Prostate gland (tissue), 2 donors: Measurements from ENCODE around the gene PALD1. TPM values are rescaled to one million over a fixed set of nuclear protein-coding genes. Genes with fewer than 3 reads are reported as not detected.

Source experiments
- DNase-seq: peaks from one replicate; pipeline ENCODE4 v3.0.0-alpha.2; 2019; ENCODE audit warnings: low spot score
- H3K27ac ChIP-seq, 2 donors: fragments of 200-600 bp; sonication (generic); 2 replicates each; pipeline ENCODE4 v1.5.1; 2017 to 2019
- H3K27me3 ChIP-seq: fragments of 200-600 bp; sonication (generic); replicated peaks from 2 replicates; pipeline ENCODE4 v1.5.1; 2019; ENCODE audit not compliant: insufficient read depth
- H3K36me3 ChIP-seq, 2 donors: fragments of 200-600 bp; sonication (generic); 1 replicate in 1 of 2; 2 replicates in 1 of 2; pipeline versions ENCODE4 v1.5.1 to v1.8.1; 2017 to 2019
- H3K4me1 ChIP-seq: fragments of 200-600 bp; sonication (generic); replicated peaks from 2 replicates; pipeline ENCODE4 v1.5.1; 2019
- H3K4me3 ChIP-seq, 2 donors: fragments of 200-600 bp; sonication (generic); 2 replicates each; pipeline ENCODE4 v1.5.1; 2017 to 2019
- H3K9me3 ChIP-seq: fragments of 200-600 bp; sonication (generic); 2 replicates; pipeline ENCODE4 v1.5.1; 2017
- POLR2A ChIP-seq: fragments of 450-650 bp; IDR thresholded peaks from one replicate; pipeline ENCODE4 v1.6.1; 2016; ENCODE audit warnings: antibody characterized with exemption, mild to moderate bottlenecking
- POLR2AphosphoS5 ChIP-seq: sonication (generic); formaldehyde crosslinking; IDR thresholded peaks from one replicate; pipeline ENCODE4 v1.6.1; 2017; ENCODE audit warnings: antibody characterized with exemption
- WGBS: methylation state at CpG from one replicate; pipeline ENCODE4 v1.1.5; 2018; 5-methylcytosine and 5-hydroxymethylcytosine counted together
- intact Hi-C: fragments of 100-400 bp; cut with DNase I; formaldehyde crosslinking; loops from one replicate; pipeline ENCODE4 v1.14.2; 2022
- total RNA-seq, 2 donors: library from RNA; depleted of rRNA; stranded (reverse); fragments of >200 nt; gene quantifications; one replicate each; pipeline ENCODE4 v1.1.0, GENCODE V29; 2016
- TF ChIP-seq, protein P1 (sequence below), 4 experiments: fragments of 200-600 bp in 2 of 4; fragments of 450-650 bp in 2 of 4; sonication (generic) in 2 of 4; IDR thresholded peaks; 1 replicate in 3 of 4; 2 replicates in 1 of 4; pipeline ENCODE4 v1.5.1; 2016 to 2019; ENCODE audit warnings: antibody characterized with exemption in 4 of 4, mild to moderate bottlenecking in 2 of 4, moderate library complexity in 2 of 4

The PALD1 gene
- total RNA-seq, 2 donors from 2014 or later: 6.6 to 12.4 TPM

DNA sequence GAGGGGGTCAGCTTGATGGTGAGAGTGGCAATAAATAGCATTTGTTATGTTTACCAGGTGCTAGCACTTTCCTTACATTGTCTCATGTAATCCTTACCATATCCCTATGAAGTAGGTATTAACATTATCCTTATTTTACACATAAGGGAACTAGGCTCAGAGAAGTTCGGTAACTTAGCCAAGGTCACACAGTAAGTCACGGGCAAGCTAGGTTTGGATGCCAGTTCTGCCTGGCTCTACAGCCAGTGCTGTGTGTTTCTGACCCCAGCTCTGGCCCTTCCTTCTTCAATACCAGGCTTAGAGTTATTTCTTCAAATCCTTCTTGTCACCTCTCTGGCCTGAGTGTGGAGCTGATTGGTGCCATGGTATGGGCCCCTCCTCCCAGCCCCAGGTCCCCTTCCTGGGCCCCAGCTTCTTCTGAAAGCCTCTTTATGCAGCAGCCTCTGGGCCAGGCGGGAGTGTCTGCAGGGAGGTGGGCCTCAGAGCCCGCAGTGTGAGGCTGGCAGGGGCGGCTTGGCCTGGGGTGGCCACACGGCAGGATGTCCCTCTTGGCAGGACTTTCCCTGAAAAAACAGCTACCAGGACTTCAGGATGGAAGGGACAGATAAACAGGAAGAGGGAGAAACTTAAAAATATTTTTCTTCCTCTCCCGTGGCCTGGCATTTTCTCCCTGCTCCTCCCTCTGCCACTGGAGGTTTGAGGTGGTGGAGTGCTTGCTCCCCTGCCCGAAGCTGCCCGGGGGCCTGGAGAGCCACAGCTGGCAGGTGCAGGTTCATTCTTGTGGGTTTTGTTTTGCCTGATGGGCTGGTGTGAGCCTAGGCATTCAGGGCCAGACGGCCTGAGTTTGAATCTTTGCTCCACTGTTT is 20.6 kb downstream of the PALD1 start:
- Histone ChIP-seq H3K36me3 (no peaks in the 10 kb centered on the region), H3K27me3 (no peaks in the 10 kb centered on the region), H3K9me3 (no peaks in the 10 kb centered on the region), H3K27ac (peak overlapping the region; percentile 21 to 42), H3K4me3 (no peak overlapping the region), H3K4me1 (no peaks in the 10 kb centered on the region)
- no peak for DNase-seq
- intact Hi-C loops: no loop called here
- TF ChIP-seq POLR2A: no peak
- TF ChIP-seq, protein P1, sequence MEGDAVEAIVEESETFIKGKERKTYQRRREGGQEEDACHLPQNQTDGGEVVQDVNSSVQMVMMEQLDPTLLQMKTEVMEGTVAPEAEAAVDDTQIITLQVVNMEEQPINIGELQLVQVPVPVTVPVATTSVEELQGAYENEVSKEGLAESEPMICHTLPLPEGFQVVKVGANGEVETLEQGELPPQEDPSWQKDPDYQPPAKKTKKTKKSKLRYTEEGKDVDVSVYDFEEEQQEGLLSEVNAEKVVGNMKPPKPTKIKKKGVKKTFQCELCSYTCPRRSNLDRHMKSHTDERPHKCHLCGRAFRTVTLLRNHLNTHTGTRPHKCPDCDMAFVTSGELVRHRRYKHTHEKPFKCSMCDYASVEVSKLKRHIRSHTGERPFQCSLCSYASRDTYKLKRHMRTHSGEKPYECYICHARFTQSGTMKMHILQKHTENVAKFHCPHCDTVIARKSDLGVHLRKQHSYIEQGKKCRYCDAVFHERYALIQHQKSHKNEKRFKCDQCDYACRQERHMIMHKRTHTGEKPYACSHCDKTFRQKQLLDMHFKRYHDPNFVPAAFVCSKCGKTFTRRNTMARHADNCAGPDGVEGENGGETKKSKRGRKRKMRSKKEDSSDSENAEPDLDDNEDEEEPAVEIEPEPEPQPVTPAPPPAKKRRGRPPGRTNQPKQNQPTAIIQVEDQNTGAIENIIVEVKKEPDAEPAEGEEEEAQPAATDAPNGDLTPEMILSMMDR (IDR thresholded peaks at IDR 0.05): no peak
- TF ChIP-seq POLR2AphosphoS5: no peak
- 44% methylated on average over 10 of the region's 10 CpGs for WGBS

- intact Hi-C loops: no loop called here
- Histone ChIP-seq H3K4me3 (no peak overlapping the region), H3K27me3 (no peaks in the 10 kb centered on the region), H3K4me1 (no peaks in the 10 kb centered on the region), H3K9me3 (no peaks in the 10 kb centered on the region), H3K27ac (peak overlapping the region; percentile 21 to 42), H3K36me3 (no peaks in the 10 kb centered on the region)
- 75% methylated on average over 4 of the region's 4 CpGs for WGBS
- TF ChIP-seq POLR2A (no peak), POLR2AphosphoS5 (no peak)
- TF ChIP-seq, protein P1 (IDR thresholded peaks at IDR 0.05): no peak
- DNase-seq: no peak
Observed at GRCh38 chr10:70499836-70500167, 21.2 kb downstream of the PALD1 start.

GRCh38 chr10:70500368-70500767 is 21.8 kb downstream of the PALD1 start:
- H3K9me3 ChIP-seq: no peaks in the 10 kb centered on the region
- no peaks in the 10 kb centered on the region for H3K27me3 ChIP-seq
- TF ChIP-seq, protein P1 (IDR thresholded peaks at IDR 0.05): no peak
- no peak for TF ChIP-seq POLR2A
- TF ChIP-seq POLR2AphosphoS5: no peak
- H3K36me3 ChIP-seq: no peaks in the 10 kb centered on the region
- WGBS: 80% methylated on average over 9 of the region's 9 CpGs
- H3K4me3 ChIP-seq: no peak overlapping the region
- intact Hi-C loops: no loop called here
- no peak overlapping the region for H3K27ac ChIP-seq
- DNase-seq: no peak
- no peaks in the 10 kb centered on the region for H3K4me1 ChIP-seq

GRCh38 chr10:70500812-70501301 is 22.3 kb downstream of the PALD1 start:
- DNase-seq: no peak
- TF ChIP-seq POLR2AphosphoS5 (no peak), POLR2A (no peak)
- TF ChIP-seq, protein P1 (IDR thresholded peaks at IDR 0.05): no peak

DNA sequence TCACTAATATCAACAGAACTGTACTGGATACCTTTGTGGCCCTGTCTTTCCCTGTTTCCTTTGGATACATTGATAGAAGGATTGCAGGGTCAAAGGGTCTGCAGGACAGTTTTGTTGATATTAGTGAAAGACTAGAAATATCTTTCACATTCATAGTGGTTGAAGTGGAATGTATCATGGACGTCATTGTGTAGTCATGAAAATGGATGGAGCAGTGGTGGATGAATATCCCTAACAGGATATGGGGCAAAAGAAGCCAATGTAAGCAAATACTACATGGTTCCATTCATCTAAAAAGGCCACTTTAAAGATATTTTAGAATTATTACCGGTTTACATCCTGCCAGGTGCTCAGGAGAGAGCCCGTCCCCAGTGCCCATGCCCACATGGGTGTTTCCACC is 23.8 kb downstream of the PALD1 start:
- Histone ChIP-seq H3K9me3 (no peaks in the 10 kb centered on the region), H3K36me3 (no peaks in the 10 kb centered on the region), H3K4me1 (no peaks in the 10 kb centered on the region), H3K27me3 (no peaks in the 10 kb centered on the region), H3K27ac (no peak overlapping the region), H3K4me3 (no peak overlapping the region)
- TF ChIP-seq, protein P1 (IDR thresholded peaks at IDR 0.05): no peak
- intact Hi-C loops: no loop called here
- DNase-seq: no peak
- WGBS: 95% methylated on average over 3 of the region's 3 CpGs

More at GRCh38 chr10:70500812-70501301, 22.3 kb downstream of the PALD1 start:
- H3K4me3 ChIP-seq: no peak overlapping the region
- no peaks in the 10 kb centered on the region for H3K9me3 ChIP-seq
- intact Hi-C loops: no loop called here
- WGBS: 72% methylated on average over 4 of the region's 4 CpGs
- H3K27me3 ChIP-seq: no peaks in the 10 kb centered on the region
- H3K36me3 ChIP-seq: no peaks in the 10 kb centered on the region
- no peak overlapping the region for H3K27ac ChIP-seq
- H3K4me1 ChIP-seq: no peaks in the 10 kb centered on the region
